Measurements from ENCODE around the gene IRF7.

Gene IRF7

DNA sequence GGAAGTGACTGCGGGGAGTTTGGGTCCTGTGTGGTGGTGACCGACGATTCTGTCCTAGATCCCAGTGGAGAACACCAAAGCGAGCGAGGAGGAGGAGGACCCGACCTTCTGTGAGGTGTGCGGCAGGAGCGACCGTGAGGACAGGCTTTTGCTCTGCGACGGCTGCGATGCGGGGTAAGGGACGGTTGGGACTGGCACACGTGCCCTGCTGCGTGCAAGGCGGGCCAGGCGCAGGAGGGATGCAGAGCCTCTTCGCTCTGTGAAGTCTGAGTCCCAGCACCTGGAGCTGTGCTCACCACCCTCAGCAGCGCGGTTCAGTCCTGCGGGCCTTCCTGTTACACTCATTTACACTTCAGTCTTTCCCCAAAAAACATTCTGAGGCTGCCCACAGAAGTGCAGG, 23.2 kb downstream of the IRF7 start:
- TF ChIP-seq POLR2A (IDR thresholded peaks at IDR 0.05; ENCODE audit: low read depth, low read length) = no peak
- TF ChIP-seq PAX5 (IDR thresholded peaks at IDR 0.05; ENCODE audit: insufficient read depth, low read length, severe bottlenecking) = no peak
- no peak for TF ChIP-seq TAF1 (IDR thresholded peaks at IDR 0.05; ENCODE audit: low read depth, low read length)
- TF ChIP-seq POU2F2 (IDR thresholded peaks at IDR 0.05; ENCODE audit: low read depth, low read length) = no peak
- no peak for TF ChIP-seq POLR2AphosphoS5 (IDR thresholded peaks at IDR 0.05; ENCODE audit: low read depth, low read length)
- no peak for TF ChIP-seq SPI1 (IDR thresholded peaks at IDR 0.05; ENCODE audit: low read depth, low read length)
- FAIRE-seq (no peak), DNase-seq (ENCODE audit: insufficient read length, low spot score) (no peak)

GRCh38 chr11:590997-591396, 24.8 kb downstream of the IRF7 start:
- FAIRE-seq = no peak
- TF ChIP-seq POLR2A (IDR thresholded peaks at IDR 0.05; ENCODE audit: low read depth, low read length) = no peak
- no peak for TF ChIP-seq PAX5 (IDR thresholded peaks at IDR 0.05; ENCODE audit: insufficient read depth, low read length, severe bottlenecking)
- TF ChIP-seq POLR2AphosphoS5 (IDR thresholded peaks at IDR 0.05; ENCODE audit: low read depth, low read length) = no peak
- no peak for TF ChIP-seq SPI1 (IDR thresholded peaks at IDR 0.05; ENCODE audit: low read depth, low read length)
- no peak for TF ChIP-seq TAF1 (IDR thresholded peaks at IDR 0.05; ENCODE audit: low read depth, low read length)
- TF ChIP-seq POU2F2 (IDR thresholded peaks at IDR 0.05; ENCODE audit: low read depth, low read length) = no peak
- DNase-seq (ENCODE audit: insufficient read length, low spot score) = no peak

DNA sequence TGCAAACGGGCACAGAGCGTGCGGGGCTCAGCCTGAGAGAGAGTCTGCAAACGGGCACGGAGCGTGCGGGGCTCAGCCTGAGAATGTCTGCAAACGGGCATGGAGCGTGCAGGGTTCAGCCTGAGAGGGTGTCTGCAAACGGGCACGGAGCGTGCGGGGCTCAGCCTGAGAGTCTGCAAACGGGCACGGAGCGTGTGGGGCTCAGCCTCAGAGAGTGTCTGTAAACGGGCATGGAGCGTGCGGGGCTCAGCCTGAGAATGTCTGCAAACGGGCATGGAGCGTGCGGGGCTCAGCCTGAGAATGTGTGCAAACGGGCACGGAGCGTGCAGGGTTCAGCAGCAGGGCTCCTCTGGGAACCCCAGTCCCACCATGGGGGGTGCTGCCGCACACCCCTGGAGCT, 26.0 kb downstream of the IRF7 start:
- TF ChIP-seq SPI1 (IDR thresholded peaks at IDR 0.05; ENCODE audit: low read depth, low read length) = no peak
- no peak for TF ChIP-seq POLR2AphosphoS5 (IDR thresholded peaks at IDR 0.05; ENCODE audit: low read depth, low read length)
- TF ChIP-seq PAX5 (IDR thresholded peaks at IDR 0.05; ENCODE audit: insufficient read depth, low read length, severe bottlenecking) = no peak
- FAIRE-seq (no peak), DNase-seq (ENCODE audit: insufficient read length, low spot score) (no peak)

- TF ChIP-seq SPI1 (IDR thresholded peaks at IDR 0.05; ENCODE audit: low read depth, low read length) = no peak
- no peak for TF ChIP-seq PAX5 (IDR thresholded peaks at IDR 0.05; ENCODE audit: insufficient read depth, low read length, severe bottlenecking)
- no peak for TF ChIP-seq POLR2A (IDR thresholded peaks at IDR 0.05; ENCODE audit: low read depth, low read length)
- no peak for TF ChIP-seq TAF1 (IDR thresholded peaks at IDR 0.05; ENCODE audit: low read depth, low read length)
- no peak for TF ChIP-seq POU2F2 (IDR thresholded peaks at IDR 0.05; ENCODE audit: low read depth, low read length)
- TF ChIP-seq POLR2AphosphoS5 (IDR thresholded peaks at IDR 0.05; ENCODE audit: low read depth, low read length) = no peak
- FAIRE-seq = no peak
- no peak for DNase-seq (ENCODE audit: insufficient read length, low spot score)
Measured at GRCh38 chr11:587978-588380, 27.8 kb downstream of the IRF7 start.

- DNase-seq (ENCODE audit: insufficient read length, low spot score) (no peak), FAIRE-seq (no peak)
- TF ChIP-seq POLR2A (IDR thresholded peaks at IDR 0.05; ENCODE audit: low read depth, low read length) (no peak), SPI1 (IDR thresholded peaks at IDR 0.05; ENCODE audit: low read depth, low read length) (no peak), PAX5 (IDR thresholded peaks at IDR 0.05; ENCODE audit: insufficient read depth, low read length, severe bottlenecking) (no peak), POU2F2 (IDR thresholded peaks at IDR 0.05; ENCODE audit: low read depth, low read length) (no peak), TAF1 (IDR thresholded peaks at IDR 0.05; ENCODE audit: low read depth, low read length) (no peak), POLR2AphosphoS5 (IDR thresholded peaks at IDR 0.05; ENCODE audit: low read depth, low read length) (no peak)
Measured at GRCh38 chr11:587546-587945, 28.2 kb downstream of the IRF7 start.

DNA sequence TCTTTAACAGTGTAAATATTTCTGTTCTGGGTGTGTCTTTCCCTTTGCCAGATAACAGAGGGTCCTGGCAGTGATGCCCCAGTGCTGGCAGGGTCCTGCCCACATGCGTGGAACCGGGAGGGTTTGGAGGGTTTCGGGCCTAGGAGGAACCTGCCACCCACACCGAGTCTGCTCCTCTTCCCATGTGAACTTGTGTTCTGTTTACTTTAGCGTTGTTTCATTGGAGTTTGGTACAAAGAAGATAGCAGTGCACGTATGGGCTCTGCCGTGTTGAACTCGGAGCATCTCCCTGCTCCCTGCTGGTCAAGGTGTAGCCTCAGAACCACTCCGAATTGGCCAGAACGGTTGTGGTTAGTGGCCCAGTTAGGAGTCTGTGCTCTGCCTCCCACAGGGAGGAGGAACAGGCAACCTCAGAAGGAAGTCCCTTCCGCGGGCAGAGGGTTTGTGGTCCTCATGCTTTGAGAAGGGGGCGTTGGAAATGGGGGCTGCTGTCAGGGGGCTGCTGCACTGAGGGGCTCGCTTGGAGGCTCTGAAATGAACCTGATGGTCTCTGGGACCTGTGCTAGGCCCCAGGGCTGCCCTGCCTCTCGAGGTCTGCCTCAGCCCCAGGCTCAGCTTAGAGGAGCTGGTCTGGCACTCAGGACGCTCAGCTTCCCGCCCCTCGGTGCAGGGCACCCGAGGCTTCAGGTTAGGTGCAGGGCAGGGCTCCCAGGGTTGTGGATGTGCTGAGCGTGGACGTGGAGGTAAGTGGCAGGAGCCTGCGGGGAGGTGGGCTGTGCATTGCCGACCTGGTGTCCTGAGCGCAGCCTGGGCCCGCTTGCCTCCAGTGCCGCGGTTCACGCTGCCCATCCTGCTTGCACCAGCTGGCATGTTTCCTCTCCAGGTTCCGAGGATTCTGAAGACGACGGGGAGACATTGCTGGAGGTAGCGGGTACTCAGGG, 29.1 kb downstream of the IRF7 start:
- no peak for FAIRE-seq
- no peak for TF ChIP-seq SPI1 (IDR thresholded peaks at IDR 0.05; ENCODE audit: low read depth, low read length)
- no peak for TF ChIP-seq POLR2A (IDR thresholded peaks at IDR 0.05; ENCODE audit: low read depth, low read length)
- no peak for TF ChIP-seq PAX5 (IDR thresholded peaks at IDR 0.05; ENCODE audit: insufficient read depth, low read length, severe bottlenecking)
- DNase-seq (ENCODE audit: insufficient read length, low spot score) = no peak

DNA sequence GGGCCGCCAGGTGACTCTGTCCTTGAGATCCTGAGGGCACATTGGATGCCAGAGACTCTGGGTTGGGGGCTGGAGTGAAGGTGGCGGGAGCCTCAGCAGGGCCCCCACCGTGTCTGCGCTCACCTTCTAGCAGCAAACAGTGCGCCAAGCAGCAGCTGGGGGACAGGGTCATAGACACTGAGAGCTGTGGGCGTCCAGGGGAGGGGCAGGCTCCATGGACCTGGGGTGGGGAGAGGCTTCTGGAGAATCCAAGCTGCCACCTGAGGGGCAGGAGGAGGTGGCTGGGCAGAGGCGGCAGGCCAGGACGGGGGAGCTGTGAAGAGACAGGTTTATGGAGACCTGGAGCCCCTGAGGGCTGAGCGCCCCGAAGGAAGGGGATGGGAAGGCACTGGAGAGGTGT, 31.5 kb downstream of the IRF7 start:
- no peak for FAIRE-seq
- TF ChIP-seq SPI1 (IDR thresholded peaks at IDR 0.05; ENCODE audit: low read depth, low read length) (no peak), POLR2AphosphoS5 (IDR thresholded peaks at IDR 0.05; ENCODE audit: low read depth, low read length) (no peak), TAF1 (IDR thresholded peaks at IDR 0.05; ENCODE audit: low read depth, low read length) (no peak), POLR2A (IDR thresholded peaks at IDR 0.05; ENCODE audit: low read depth, low read length) (no peak), PAX5 (IDR thresholded peaks at IDR 0.05; ENCODE audit: insufficient read depth, low read length, severe bottlenecking) (no peak), POU2F2 (IDR thresholded peaks at IDR 0.05; ENCODE audit: low read depth, low read length) (no peak)
- no peak for DNase-seq (ENCODE audit: insufficient read length, low spot score)

DNA sequence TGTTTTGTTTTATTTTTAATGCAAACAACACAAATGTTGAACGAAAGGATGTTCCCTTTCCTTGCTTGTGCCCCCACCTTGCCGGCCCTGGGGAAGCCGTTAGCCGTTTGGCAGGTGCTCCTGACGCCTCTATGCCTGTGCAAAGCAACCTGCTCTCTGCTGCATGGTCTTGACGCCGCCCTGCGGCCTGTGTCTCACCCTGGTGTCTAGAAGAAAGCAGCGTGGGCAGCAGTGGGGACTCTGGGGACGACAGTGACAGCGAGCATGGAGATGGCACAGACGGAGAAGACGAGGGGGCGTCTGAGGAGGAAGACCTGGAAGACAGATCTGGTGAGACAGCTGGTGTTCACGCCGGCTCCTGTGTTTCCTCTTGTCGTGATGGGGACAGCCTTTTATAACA, 34.0 kb downstream of the IRF7 start:
- FAIRE-seq (no peak), DNase-seq (ENCODE audit: insufficient read length, low spot score) (no peak)
- TF ChIP-seq POU2F2 (IDR thresholded peaks at IDR 0.05; ENCODE audit: low read depth, low read length) (no peak), PAX5 (IDR thresholded peaks at IDR 0.05; ENCODE audit: insufficient read depth, low read length, severe bottlenecking) (no peak), POLR2A (IDR thresholded peaks at IDR 0.05; ENCODE audit: low read depth, low read length) (no peak), SPI1 (IDR thresholded peaks at IDR 0.05; ENCODE audit: low read depth, low read length) (no peak), TAF1 (IDR thresholded peaks at IDR 0.05; ENCODE audit: low read depth, low read length) (no peak), POLR2AphosphoS5 (IDR thresholded peaks at IDR 0.05; ENCODE audit: low read depth, low read length) (no peak)

- DNase-seq (ENCODE audit: insufficient read length, low spot score) = no peak
- no peak for FAIRE-seq
- no peak for TF ChIP-seq POU2F2 (IDR thresholded peaks at IDR 0.05; ENCODE audit: low read depth, low read length)
- TF ChIP-seq TAF1 (IDR thresholded peaks at IDR 0.05; ENCODE audit: low read depth, low read length) = no peak
- no peak for TF ChIP-seq POLR2AphosphoS5 (IDR thresholded peaks at IDR 0.05; ENCODE audit: low read depth, low read length)
- no peak for TF ChIP-seq POLR2A (IDR thresholded peaks at IDR 0.05; ENCODE audit: low read depth, low read length)
- TF ChIP-seq SPI1 (IDR thresholded peaks at IDR 0.05; ENCODE audit: low read depth, low read length) = no peak
- TF ChIP-seq PAX5 (IDR thresholded peaks at IDR 0.05; ENCODE audit: insufficient read depth, low read length, severe bottlenecking) = no peak
Measured at GRCh38 chr11:581342-581741, 34.4 kb downstream of the IRF7 start.

All from GM12891 (cell line).